Neural progenitor cell (in vitro differentiated cells): ENCODE data around the gene GABARAP. TPM values are rescaled to one million over a fixed set of nuclear protein-coding genes. Genes with fewer than 3 reads are reported as not detected.

ENCODE experiments used
- DNase-seq: peaks from one replicate; pipeline ENCODE4 v3.0.0-alpha.2; 2016; ENCODE audit warnings: low spot score
- H2AFZ ChIP-seq: fragments of 200-600 bp; sonication (generic); replicated peaks from 2 replicates; pipeline ENCODE4 v1.6.1; 2016; ENCODE audit warnings: antibody characterized with exemption
- H3F3A ChIP-seq: fragments of 200-600 bp; sonication (generic); 2 replicates; pipeline ENCODE4 v1.6.1; 2016; ENCODE audit warnings: antibody characterized with exemption, low read depth
- H3K27ac ChIP-seq: fragments of 200-600 bp; sonication (generic); 2 replicates; pipeline ENCODE4 v1.5.1; 2016; ENCODE audit warnings: mild to moderate bottlenecking
- H3K27me3 ChIP-seq: fragments of 200-600 bp; sonication (generic); 2 replicates; pipeline ENCODE4 v1.6.1; 2016; ENCODE audit warnings: mild to moderate bottlenecking, moderate library complexity
- H3K36me3 ChIP-seq: fragments of 200-600 bp; sonication (generic); 2 replicates; pipeline ENCODE4 v1.5.1; 2016
- H3K4me1 ChIP-seq: fragments of 200-600 bp; sonication (generic); 2 replicates; pipeline ENCODE4 v1.6.1; 2016; ENCODE audit warnings: mixed run types
- H3K4me2 ChIP-seq: fragments of 200-600 bp; sonication (generic); 2 replicates; pipeline ENCODE4 v1.6.1; 2016
- H3K4me3 ChIP-seq: fragments of 200-600 bp; sonication (generic); 2 replicates; pipeline ENCODE4 v1.5.1; 2016
- H3K79me2 ChIP-seq: fragments of 200-600 bp; sonication (generic); 2 replicates; pipeline ENCODE4 v1.6.1; 2016; ENCODE audit warnings: low read depth
- H3K9ac ChIP-seq: fragments of 200-600 bp; sonication (generic); 2 replicates; pipeline ENCODE4 v1.6.1; 2016
- H3K9me3 ChIP-seq: fragments of 200-600 bp; sonication (generic); 2 replicates; pipeline ENCODE4 v1.5.1; 2016; ENCODE audit warnings: low read depth
- H4K20me1 ChIP-seq: fragments of 200-600 bp; sonication (generic); 2 replicates; pipeline ENCODE4 v1.6.1; 2016; ENCODE audit warnings: low read depth
- H3K27ac Mint-ChIP-seq: 3 replicates; pipeline ENCODE4 v1.8.0; 2021; ENCODE audit warnings: mixed read lengths
- H3K27me3 Mint-ChIP-seq: 2 replicates; pipeline ENCODE4 v1.8.0; 2022; ENCODE audit warnings: low read depth, mild to moderate bottlenecking, inconsistent platforms, moderate library complexity, mixed read lengths; ENCODE audit not compliant: insufficient read depth
- H3K36me3 Mint-ChIP-seq: 3 replicates; pipeline ENCODE4 v1.8.0; 2021; ENCODE audit warnings: mixed read lengths
- H3K4me1 Mint-ChIP-seq: 3 replicates; pipeline ENCODE4 v1.8.0; 2021; ENCODE audit warnings: mixed read lengths
- H3K4me3 Mint-ChIP-seq: 3 replicates; pipeline ENCODE4 v1.8.0; 2021; ENCODE audit warnings: mild to moderate bottlenecking, moderate library complexity, mixed read lengths
- H3K9me3 Mint-ChIP-seq: 3 replicates; pipeline ENCODE4 v1.8.0; 2020; ENCODE audit warnings: mixed read lengths
- EZH2 ChIP-seq: fragments of 200-600 bp; sonication (generic); IDR thresholded peaks from 2 replicates; pipeline ENCODE4 v1.6.1; 2017; ENCODE audit warnings: antibody characterized with exemption, mild to moderate bottlenecking, moderate library complexity
- EZH2phosphoT487 ChIP-seq: fragments of 200-600 bp; sonication (generic); IDR thresholded peaks from 2 replicates; pipeline ENCODE4 v1.6.1; 2017; ENCODE audit warnings: antibody characterized with exemption
- total RNA-seq: library from RNA; depleted of rRNA; stranded (reverse); fragments of >200 nt; gene quantifications from 2 replicates; pipeline ENCODE4 v1.2.3, GENCODE V29; 2015; ENCODE audit warnings: low replicate concordance
- TF ChIP-seq, protein P1 (sequence below): fragments of 200-600 bp; sonication (generic); IDR thresholded peaks from 2 replicates; pipeline ENCODE4 v1.5.1; 2017; ENCODE audit warnings: antibody characterized with exemption, mild to moderate bottlenecking

Gene GABARAP
- total RNA-seq, 1 donor from 2014 or later = 225 TPM

DNA sequence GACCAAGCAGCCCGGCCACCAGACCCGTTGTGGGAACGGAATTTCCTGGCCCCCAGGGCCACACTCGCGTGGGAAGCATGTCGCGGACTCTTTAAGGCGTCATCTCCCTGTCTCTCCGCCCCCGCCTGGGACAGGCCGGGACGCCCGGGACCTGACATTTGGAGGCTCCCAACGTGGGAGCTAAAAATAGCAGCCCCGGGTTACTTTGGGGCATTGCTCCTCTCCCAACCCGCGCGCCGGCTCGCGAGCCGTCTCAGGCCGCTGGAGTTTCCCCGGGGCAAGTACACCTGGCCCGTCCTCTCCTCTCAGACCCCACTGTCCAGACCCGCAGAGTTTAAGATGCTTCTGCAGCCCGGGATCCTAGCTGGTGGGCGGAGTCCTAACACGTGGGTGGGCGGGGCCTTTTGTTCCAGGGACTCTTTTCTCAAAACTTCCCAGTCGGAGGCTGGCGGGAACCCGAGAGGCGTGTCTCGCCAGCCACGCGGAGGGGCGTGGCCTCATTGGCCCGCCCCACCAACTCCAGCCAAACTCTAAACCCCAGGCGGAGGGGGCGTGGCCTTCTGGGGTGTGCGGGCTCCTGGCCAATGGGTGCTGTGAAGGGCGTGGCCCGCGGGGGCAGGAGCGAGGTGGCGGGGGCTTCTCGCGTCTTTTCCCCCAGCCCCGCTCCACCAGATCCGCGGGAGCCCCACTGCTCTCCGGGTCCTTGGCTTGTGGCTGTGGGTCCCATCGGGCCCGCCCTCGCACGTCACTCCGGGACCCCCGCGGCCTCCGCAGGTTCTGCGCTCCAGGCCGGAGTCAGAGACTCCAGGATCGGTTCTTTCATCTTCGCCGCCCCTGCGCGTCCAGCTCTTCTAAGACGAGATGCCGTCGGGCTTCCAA is 39.1 kb upstream of the GABARAP start, which contains the start of gene SLC2A4:
Gene SLC2A4, plus strand, starts transcription at position 645 of the 879 bp plus-strand sequence. Its CDS starts 217 bp downstream, at position 862.
- Histone ChIP-seq H4K20me1 (peaks cover 16% of the 10 kb centered on the region), H3K4me3 (peak within 1 kb of the TSS; percentile 56), H3K4me2 (peak within 1 kb of the TSS; percentile 76), H3K4me1 (peaks cover 4% of the 10 kb centered on the region), H3K36me3 (no peaks in the 10 kb centered on the region), H3K27ac (no peak within 1 kb of the TSS), H3F3A (peaks cover 16% of the 10 kb centered on the region), H2AFZ (peak within 1 kb of the TSS; percentile 71), H3K9me3 (no peaks in the 10 kb centered on the region), H3K27me3 (peaks cover 47% of the 10 kb centered on the region), H3K79me2 (no peaks in the 10 kb centered on the region), H3K9ac (no peak within 1 kb of the TSS)
- Mint-ChIP-seq H3K4me3 (peak within 1 kb of the TSS; percentile 88), H3K27ac (no peak within 1 kb of the TSS), H3K27me3 (peaks cover 17% of the 10 kb centered on the region), H3K4me1 (peaks cover 18% of the 10 kb centered on the region), H3K9me3 (peaks cover 1% of the 10 kb centered on the region), H3K36me3 (peaks cover under 1% of the 10 kb centered on the region)
- peak; percentile 99 for DNase-seq
- TF ChIP-seq, protein P1, sequence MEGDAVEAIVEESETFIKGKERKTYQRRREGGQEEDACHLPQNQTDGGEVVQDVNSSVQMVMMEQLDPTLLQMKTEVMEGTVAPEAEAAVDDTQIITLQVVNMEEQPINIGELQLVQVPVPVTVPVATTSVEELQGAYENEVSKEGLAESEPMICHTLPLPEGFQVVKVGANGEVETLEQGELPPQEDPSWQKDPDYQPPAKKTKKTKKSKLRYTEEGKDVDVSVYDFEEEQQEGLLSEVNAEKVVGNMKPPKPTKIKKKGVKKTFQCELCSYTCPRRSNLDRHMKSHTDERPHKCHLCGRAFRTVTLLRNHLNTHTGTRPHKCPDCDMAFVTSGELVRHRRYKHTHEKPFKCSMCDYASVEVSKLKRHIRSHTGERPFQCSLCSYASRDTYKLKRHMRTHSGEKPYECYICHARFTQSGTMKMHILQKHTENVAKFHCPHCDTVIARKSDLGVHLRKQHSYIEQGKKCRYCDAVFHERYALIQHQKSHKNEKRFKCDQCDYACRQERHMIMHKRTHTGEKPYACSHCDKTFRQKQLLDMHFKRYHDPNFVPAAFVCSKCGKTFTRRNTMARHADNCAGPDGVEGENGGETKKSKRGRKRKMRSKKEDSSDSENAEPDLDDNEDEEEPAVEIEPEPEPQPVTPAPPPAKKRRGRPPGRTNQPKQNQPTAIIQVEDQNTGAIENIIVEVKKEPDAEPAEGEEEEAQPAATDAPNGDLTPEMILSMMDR = no peak
- TF ChIP-seq EZH2 (no peak), EZH2phosphoT487 (no peak)

DNA sequence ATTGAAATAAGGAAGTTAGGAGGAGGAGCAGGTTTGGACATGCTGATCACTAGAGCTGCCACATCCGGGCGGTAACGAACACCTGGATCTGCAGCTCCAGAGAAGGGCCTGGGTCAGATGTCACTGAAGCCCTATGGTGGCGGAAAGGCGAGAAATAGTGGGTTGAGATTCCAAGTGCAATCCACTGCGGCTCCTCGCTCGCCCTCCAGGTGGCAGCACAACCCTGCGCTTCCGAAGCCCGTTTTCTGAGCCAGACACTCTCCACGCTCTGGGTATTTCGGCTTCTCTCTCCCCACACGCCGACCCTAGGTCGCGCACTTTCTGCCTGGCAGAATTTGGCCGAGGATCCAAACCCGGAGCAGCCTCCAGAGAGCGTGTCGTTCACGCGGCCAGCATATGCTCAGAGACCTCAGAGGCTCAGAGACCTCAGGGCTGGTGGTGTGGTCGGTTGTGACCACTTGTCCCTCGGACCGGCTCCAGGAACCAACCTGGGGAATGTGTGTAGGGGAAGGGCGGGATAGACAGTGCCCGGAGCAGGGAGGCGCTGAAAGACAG is 38.3 kb upstream of the GABARAP start:
- Mint-ChIP-seq H3K27ac (no peak overlapping the region), H3K27me3 (peaks cover 17% of the 10 kb centered on the region)

DNA sequence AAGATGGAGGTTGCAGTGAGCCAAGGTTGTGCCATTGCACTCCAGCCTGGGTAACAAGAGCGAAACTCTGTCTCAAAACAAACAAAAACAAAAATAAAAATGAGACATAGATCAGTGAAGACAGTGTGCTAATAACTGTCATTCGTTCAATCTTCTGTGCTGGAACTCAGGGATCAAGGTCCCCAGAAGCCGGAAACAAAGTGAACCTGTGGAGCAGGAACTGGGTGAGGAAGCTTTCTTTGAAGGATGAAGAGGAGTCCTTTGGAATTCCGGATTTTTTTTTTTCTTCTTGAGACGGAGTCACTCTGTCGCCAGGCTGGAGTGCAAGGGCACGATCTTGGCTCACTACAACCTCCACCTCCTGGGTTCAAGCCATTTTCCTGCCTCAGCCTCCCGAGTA is 37.2 kb upstream of the GABARAP start:
- Histone ChIP-seq H3K79me2 (no peaks in the 10 kb centered on the region), H2AFZ (no peak overlapping the region), H3K9ac (no peak overlapping the region), H3F3A (peaks cover 16% of the 10 kb centered on the region), H3K27ac (no peak overlapping the region), H4K20me1 (peaks cover 16% of the 10 kb centered on the region), H3K27me3 (peaks cover 47% of the 10 kb centered on the region), H3K4me1 (peaks cover 4% of the 10 kb centered on the region), H3K9me3 (no peaks in the 10 kb centered on the region), H3K4me3 (no peak overlapping the region), H3K4me2 (no peak overlapping the region), H3K36me3 (no peaks in the 10 kb centered on the region)
- Mint-ChIP-seq H3K27ac (no peak overlapping the region), H3K36me3 (no peaks in the 10 kb centered on the region), H3K9me3 (peaks cover 1% of the 10 kb centered on the region), H3K4me3 (no peak overlapping the region), H3K27me3 (peaks cover 14% of the 10 kb centered on the region), H3K4me1 (peaks cover 18% of the 10 kb centered on the region)
- TF ChIP-seq, protein P1 = no peak
- TF ChIP-seq EZH2 = no peak
- TF ChIP-seq EZH2phosphoT487 = no peak
- DNase-seq = no peak

More for the DNA sequence above, 38.3 kb upstream of the GABARAP start:
- Histone ChIP-seq H3K27ac (no peak overlapping the region), H4K20me1 (peaks cover 16% of the 10 kb centered on the region), H3K9ac (no peak overlapping the region), H3F3A (peaks cover 16% of the 10 kb centered on the region), H3K79me2 (no peaks in the 10 kb centered on the region), H2AFZ (peak overlapping the region; percentile 18), H3K9me3 (no peaks in the 10 kb centered on the region), H3K4me1 (peaks cover 4% of the 10 kb centered on the region), H3K36me3 (no peaks in the 10 kb centered on the region), H3K4me2 (peak overlapping the region; percentile 76), H3K27me3 (peaks cover 47% of the 10 kb centered on the region), H3K4me3 (peak overlapping the region; percentile 56)
- Mint-ChIP-seq H3K4me1 (peaks cover 18% of the 10 kb centered on the region), H3K9me3 (peaks cover 1% of the 10 kb centered on the region), H3K4me3 (peak overlapping the region; percentile 88), H3K36me3 (no peaks in the 10 kb centered on the region)
- peak; percentile 92 for DNase-seq
- TF ChIP-seq EZH2 (peak; percentile 23), EZH2phosphoT487 (no peak)
- TF ChIP-seq, protein P1 = peak; percentile 80
